GM23338 (cell line): Measurements from ENCODE around the gene SLC5A11. TPM values are rescaled to one million over a fixed set of nuclear protein-coding genes. Genes with fewer than 3 reads are reported as not detected.

ENCODE experiments used
- ATAC-seq: fragments of 200-7000 bp; cut with Tn5 transposase; 3 replicates; pipeline ENCODE4 v1.9.1; 2020
- DNase-seq: peaks from one replicate; pipeline ENCODE4 v3.0.0-alpha.2; 2015; ENCODE audit warnings: low spot score
- H2AFZ ChIP-seq: fragments of 200-600 bp; sonication (generic); 2 replicates; pipeline ENCODE4 v1.8.0; 2016; ENCODE audit warnings: antibody characterized with exemption, mild to moderate bottlenecking, moderate library complexity
- H3F3A ChIP-seq: fragments of 200-600 bp; sonication (generic); replicated peaks from 2 replicates; pipeline ENCODE4 v1.8.0; 2017; ENCODE audit warnings: antibody characterized with exemption, mixed run types, low read depth
- H3K27ac ChIP-seq: fragments of 200-600 bp; sonication (generic); 2 replicates; pipeline ENCODE4 v1.6.1; 2016; ENCODE audit warnings: low read depth
- H3K27me3 ChIP-seq: fragments of 200-600 bp; sonication (generic); 2 replicates; pipeline ENCODE4 v1.8.0; 2016; ENCODE audit warnings: mild to moderate bottlenecking, mixed run types, moderate library complexity; ENCODE audit not compliant: insufficient read depth
- H3K36me3 ChIP-seq: fragments of 200-600 bp; sonication (generic); 2 replicates; pipeline ENCODE4 v1.8.0; 2016; ENCODE audit warnings: mild to moderate bottlenecking; ENCODE audit not compliant: insufficient read depth
- H3K4me1 ChIP-seq: fragments of 200-600 bp; sonication (generic); 2 replicates; pipeline ENCODE4 v1.8.0; 2016; ENCODE audit warnings: mild to moderate bottlenecking, moderate library complexity; ENCODE audit not compliant: insufficient read depth
- H3K4me2 ChIP-seq: fragments of 200-600 bp; sonication (generic); 2 replicates; pipeline ENCODE4 v1.7.1; 2017; ENCODE audit warnings: mixed run types
- H3K4me3 ChIP-seq: fragments of 200-600 bp; sonication (generic); 2 replicates; pipeline ENCODE4 v1.6.1; 2016; ENCODE audit warnings: mixed run types
- H3K79me2 ChIP-seq: fragments of 200-600 bp; sonication (generic); replicated peaks from 2 replicates; pipeline ENCODE4 v1.8.0; 2017; ENCODE audit warnings: mild to moderate bottlenecking; ENCODE audit not compliant: insufficient read depth
- H3K9me2 ChIP-seq: fragments of 200-600 bp; sonication (generic); 2 replicates; pipeline ENCODE4 v1.8.0; 2017; ENCODE audit not compliant: insufficient read depth
- H4K20me1 ChIP-seq: fragments of 200-600 bp; sonication (generic); replicated peaks from 2 replicates; pipeline ENCODE4 v1.8.0; 2017; ENCODE audit warnings: mild to moderate bottlenecking; ENCODE audit not compliant: insufficient read depth
- H3K27ac Mint-ChIP-seq: 2 replicates; pipeline ENCODE4 v1.8.0; 2020; ENCODE audit warnings: inconsistent platforms, mild to moderate bottlenecking, moderate library complexity, mixed read lengths
- H3K27me3 Mint-ChIP-seq: 3 replicates; pipeline ENCODE4 v1.8.0; 2022; ENCODE audit warnings: low read depth, mild to moderate bottlenecking, moderate library complexity, mixed read lengths, inconsistent platforms; ENCODE audit not compliant: insufficient read depth, poor library complexity
- H3K36me3 Mint-ChIP-seq: 3 replicates; pipeline ENCODE4 v1.8.0; 2021; ENCODE audit warnings: low read depth, mild to moderate bottlenecking, inconsistent platforms, moderate library complexity, mixed read lengths
- H3K4me1 Mint-ChIP-seq: 3 replicates; pipeline ENCODE4 v1.8.0; 2020; ENCODE audit warnings: mild to moderate bottlenecking, inconsistent platforms, mixed read lengths
- H3K4me3 Mint-ChIP-seq: 3 replicates; pipeline ENCODE4 v1.8.0; 2021; ENCODE audit warnings: moderate library complexity, mild to moderate bottlenecking, inconsistent platforms, mixed read lengths
- H3K9me3 Mint-ChIP-seq: 3 replicates; pipeline ENCODE4 v1.8.0; 2020; ENCODE audit warnings: moderate library complexity, mild to moderate bottlenecking, inconsistent platforms, mixed read lengths
- JUNB ChIP-seq: IDR thresholded peaks from one replicate; pipeline ENCODE4 v1.6.1; 2016; ENCODE audit warnings: antibody characterized with exemption; ENCODE audit not compliant: unreplicated experiment
- POLR2AphosphoS5 ChIP-seq: IDR thresholded peaks from 2 replicates; pipeline ENCODE4 v1.6.1; 2016; ENCODE audit warnings: antibody characterized with exemption, low read depth
- ZNF114 ChIP-seq: fragments of 250-450 bp; sonication (Bioruptor Pico); IDR thresholded peaks from 2 replicates; pipeline ENCODE4 v1.5.0; 2020; ENCODE audit warnings: mild to moderate bottlenecking, moderate library complexity
- ZNF331 ChIP-seq: fragments of 250-450 bp; sonication (Bioruptor Pico); IDR thresholded peaks from 2 replicates; pipeline ENCODE4 v1.5.0; 2020; ENCODE audit warnings: low read depth, mild to moderate bottlenecking, moderate library complexity
- polyA plus RNA-seq: library from polyadenylated mRNA; unstranded; fragments of >200 nt; fragmentation: Nextera tagmentation; extraction: Ambion mirVana; gene quantifications from 2 replicates; pipeline ENCODE4 v1.2.1, GENCODE V29; 2016
- total RNA-seq: library from RNA; depleted of rRNA; stranded (reverse); fragments of >200 nt; shearing (Covaris generic); gene quantifications from 2 replicates; pipeline ENCODE4 v1.2.3, GENCODE V29; 2014
- TF ChIP-seq, protein P1 (sequence below): IDR thresholded peaks from one replicate; pipeline ENCODE4 v1.6.1; 2018; ENCODE audit warnings: antibody characterized with exemption; ENCODE audit not compliant: unreplicated experiment
- TF ChIP-seq, protein P2 (sequence below), 2 experiments: fragments of 200-600 bp in 1 of 2; sonication (generic) in 1 of 2; conservative IDR thresholded peaks; 2 replicates each; pipeline versions ENCODE4 v1.5.1 to v1.6.1; 2016 to 2017; ENCODE audit warnings: antibody characterized with exemption in 2 of 2, low read depth in 2 of 2, mild to moderate bottlenecking in 2 of 2, moderate library complexity in 1 of 2

The SLC5A11 gene
- total and polyA plus RNA-seq, 2 experiments from 2014 or later, result 0.07 TPM; not detected in 1

DNA sequence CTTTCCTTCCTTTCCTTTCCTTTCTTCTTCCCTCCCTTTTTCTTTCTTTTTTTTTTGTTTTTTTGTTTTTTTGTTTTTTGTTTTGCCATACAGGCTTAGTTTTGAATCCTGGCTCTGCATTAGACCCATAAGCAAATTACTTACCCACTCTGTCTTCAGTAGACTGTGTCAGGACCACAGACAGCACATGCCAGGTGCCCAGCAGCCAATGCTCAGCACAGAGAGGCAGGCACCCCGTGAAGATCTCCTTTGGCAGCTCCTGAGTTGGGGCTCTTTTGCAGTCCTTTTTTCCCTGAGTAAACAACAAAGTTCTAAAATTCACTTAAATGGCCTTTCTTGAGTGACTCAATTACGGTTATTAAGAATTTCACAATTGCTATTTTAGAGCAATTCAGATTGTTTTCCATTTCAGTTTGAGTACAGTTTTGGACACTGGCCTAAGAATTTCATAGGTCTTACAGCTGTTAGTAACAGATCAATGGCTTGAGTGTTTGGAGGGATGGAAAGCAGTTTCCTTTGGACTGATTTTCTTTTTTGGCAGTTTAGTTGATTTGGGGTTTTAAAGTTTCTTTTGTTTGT is 26.2 kb upstream of the SLC5A11 start:
- H3K9me2 ChIP-seq, result no peaks in the 10 kb centered on the region
- no peaks in the 10 kb centered on the region for H3K27me3 ChIP-seq
- peaks cover 7% of the 10 kb centered on the region for H3K79me2 ChIP-seq
- Mint-ChIP-seq H3K4me3 (no peak overlapping the region), H3K27me3 (peaks cover 17% of the 10 kb centered on the region), H3K36me3 (peaks cover 94% of the 10 kb centered on the region), H3K4me1 (no peaks in the 10 kb centered on the region), H3K9me3 (no peaks in the 10 kb centered on the region), H3K27ac (no peak overlapping the region)
- DNase-seq (no peak), ATAC-seq (no peak)
- peak overlapping the region; percentile 63; the same call in 1 of the 2 replicates for H3K27ac ChIP-seq
- no peak overlapping the region for H3K4me3 ChIP-seq
- no peak overlapping the region for H2AFZ ChIP-seq
- H3K4me2 ChIP-seq, result no peak overlapping the region
- H3K36me3 ChIP-seq, result peaks cover 87% of the 10 kb centered on the region
- H4K20me1 ChIP-seq, result peaks cover 32% of the 10 kb centered on the region
- TF ChIP-seq, protein P1, sequence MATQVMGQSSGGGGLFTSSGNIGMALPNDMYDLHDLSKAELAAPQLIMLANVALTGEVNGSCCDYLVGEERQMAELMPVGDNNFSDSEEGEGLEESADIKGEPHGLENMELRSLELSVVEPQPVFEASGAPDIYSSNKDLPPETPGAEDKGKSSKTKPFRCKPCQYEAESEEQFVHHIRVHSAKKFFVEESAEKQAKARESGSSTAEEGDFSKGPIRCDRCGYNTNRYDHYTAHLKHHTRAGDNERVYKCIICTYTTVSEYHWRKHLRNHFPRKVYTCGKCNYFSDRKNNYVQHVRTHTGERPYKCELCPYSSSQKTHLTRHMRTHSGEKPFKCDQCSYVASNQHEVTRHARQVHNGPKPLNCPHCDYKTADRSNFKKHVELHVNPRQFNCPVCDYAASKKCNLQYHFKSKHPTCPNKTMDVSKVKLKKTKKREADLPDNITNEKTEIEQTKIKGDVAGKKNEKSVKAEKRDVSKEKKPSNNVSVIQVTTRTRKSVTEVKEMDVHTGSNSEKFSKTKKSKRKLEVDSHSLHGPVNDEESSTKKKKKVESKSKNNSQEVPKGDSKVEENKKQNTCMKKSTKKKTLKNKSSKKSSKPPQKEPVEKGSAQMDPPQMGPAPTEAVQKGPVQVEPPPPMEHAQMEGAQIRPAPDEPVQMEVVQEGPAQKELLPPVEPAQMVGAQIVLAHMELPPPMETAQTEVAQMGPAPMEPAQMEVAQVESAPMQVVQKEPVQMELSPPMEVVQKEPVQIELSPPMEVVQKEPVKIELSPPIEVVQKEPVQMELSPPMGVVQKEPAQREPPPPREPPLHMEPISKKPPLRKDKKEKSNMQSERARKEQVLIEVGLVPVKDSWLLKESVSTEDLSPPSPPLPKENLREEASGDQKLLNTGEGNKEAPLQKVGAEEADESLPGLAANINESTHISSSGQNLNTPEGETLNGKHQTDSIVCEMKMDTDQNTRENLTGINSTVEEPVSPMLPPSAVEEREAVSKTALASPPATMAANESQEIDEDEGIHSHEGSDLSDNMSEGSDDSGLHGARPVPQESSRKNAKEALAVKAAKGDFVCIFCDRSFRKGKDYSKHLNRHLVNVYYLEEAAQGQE, result no peak
- TF ChIP-seq POLR2AphosphoS5 (no peak), ZNF331 (CRISPR knock-in tag) (no peak), JUNB (no peak)
- TF ChIP-seq, protein P2, sequence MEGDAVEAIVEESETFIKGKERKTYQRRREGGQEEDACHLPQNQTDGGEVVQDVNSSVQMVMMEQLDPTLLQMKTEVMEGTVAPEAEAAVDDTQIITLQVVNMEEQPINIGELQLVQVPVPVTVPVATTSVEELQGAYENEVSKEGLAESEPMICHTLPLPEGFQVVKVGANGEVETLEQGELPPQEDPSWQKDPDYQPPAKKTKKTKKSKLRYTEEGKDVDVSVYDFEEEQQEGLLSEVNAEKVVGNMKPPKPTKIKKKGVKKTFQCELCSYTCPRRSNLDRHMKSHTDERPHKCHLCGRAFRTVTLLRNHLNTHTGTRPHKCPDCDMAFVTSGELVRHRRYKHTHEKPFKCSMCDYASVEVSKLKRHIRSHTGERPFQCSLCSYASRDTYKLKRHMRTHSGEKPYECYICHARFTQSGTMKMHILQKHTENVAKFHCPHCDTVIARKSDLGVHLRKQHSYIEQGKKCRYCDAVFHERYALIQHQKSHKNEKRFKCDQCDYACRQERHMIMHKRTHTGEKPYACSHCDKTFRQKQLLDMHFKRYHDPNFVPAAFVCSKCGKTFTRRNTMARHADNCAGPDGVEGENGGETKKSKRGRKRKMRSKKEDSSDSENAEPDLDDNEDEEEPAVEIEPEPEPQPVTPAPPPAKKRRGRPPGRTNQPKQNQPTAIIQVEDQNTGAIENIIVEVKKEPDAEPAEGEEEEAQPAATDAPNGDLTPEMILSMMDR (conservative IDR thresholded peaks at IDR 0.05; ENCODE audit: low read depth in 2 of 2), result no peak
- peaks cover 38% of the 10 kb centered on the region for H3F3A ChIP-seq
- no peaks in the 10 kb centered on the region for H3K4me1 ChIP-seq

DNA sequence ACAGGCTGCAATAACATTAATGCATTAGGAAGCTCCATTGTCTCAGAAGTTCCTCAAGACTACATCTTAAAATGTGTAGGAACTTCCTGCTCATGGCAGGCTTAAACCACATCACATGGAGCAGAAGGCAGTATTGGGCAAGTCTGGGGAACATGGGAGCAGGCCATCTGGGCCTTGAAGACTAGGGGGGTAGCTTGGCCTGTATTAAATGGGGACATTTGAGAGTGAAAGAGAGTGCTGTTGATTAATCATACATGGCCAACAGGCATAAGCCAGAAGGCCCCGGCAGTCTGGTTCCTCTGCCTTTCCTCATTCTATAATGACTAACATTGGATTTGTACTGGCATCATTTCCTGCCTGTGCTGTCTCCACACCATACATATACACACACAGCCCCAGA is 25.2 kb upstream of the SLC5A11 start:
- peaks cover 33% of the 10 kb centered on the region for H3F3A ChIP-seq
- H3K4me2 ChIP-seq, result no peak overlapping the region
- H3K36me3 Mint-ChIP-seq, result peaks cover 94% of the 10 kb centered on the region
- no peak overlapping the region for H2AFZ ChIP-seq
- ATAC-seq (no peak), DNase-seq (no peak)
- no peaks in the 10 kb centered on the region for H3K9me2 ChIP-seq
- TF ChIP-seq ZNF114 (CRISPR knock-in tag) (no peak), POLR2AphosphoS5 (0 out of 2 replicates have a peak, but pooled peaks have one; percentile 21)
- no peaks in the 10 kb centered on the region for H3K9me3 Mint-ChIP-seq
- H3K27ac Mint-ChIP-seq, result no peak overlapping the region
- peak overlapping the region; percentile 63; the same call in 1 of the 2 replicates for H3K27ac ChIP-seq
- H3K27me3 Mint-ChIP-seq, result peaks cover 17% of the 10 kb centered on the region
- peaks cover 78% of the 10 kb centered on the region for H3K36me3 ChIP-seq
- no peaks in the 10 kb centered on the region for H3K4me1 ChIP-seq
- H3K4me3 Mint-ChIP-seq, result no peak overlapping the region
- H3K4me3 ChIP-seq, result no peak overlapping the region
- no peaks in the 10 kb centered on the region for H3K27me3 ChIP-seq
- no peaks in the 10 kb centered on the region for H3K4me1 Mint-ChIP-seq
- H4K20me1 ChIP-seq, result peaks cover 32% of the 10 kb centered on the region
- peaks cover 7% of the 10 kb centered on the region for H3K79me2 ChIP-seq
